Hepatocyte (in vitro differentiated cells): ENCODE data around the gene CSF2RB. TPM values are rescaled to one million over a fixed set of nuclear protein-coding genes. Genes with fewer than 3 reads are reported as not detected.
"Not testable (repeated sequence)": the region's sequence is repeated elsewhere in the genome, so short reads cannot be mapped to it uniquely, and the experiment has no call there.

Experiments
- DNase-seq: peaks from one replicate; pipeline ENCODE4 v3.0.0-alpha.2; 2016; ENCODE audit warnings: low spot score
- H2AFZ ChIP-seq: fragments of 200-600 bp; sonication (generic); 2 replicates; pipeline ENCODE4 v1.6.0; 2016; ENCODE audit warnings: antibody characterized with exemption, mild to moderate bottlenecking
- H3K27ac ChIP-seq: fragments of 200-600 bp; sonication (generic); 2 replicates; pipeline ENCODE4 v1.5.1; 2016; ENCODE audit warnings: mild to moderate bottlenecking
- H3K27me3 ChIP-seq: fragments of 200-600 bp; sonication (generic); 2 replicates; pipeline ENCODE4 v1.6.1; 2016
- H3K36me3 ChIP-seq: fragments of 200-600 bp; sonication (generic); replicated peaks from 2 replicates; pipeline ENCODE4 v1.5.1; 2016; ENCODE audit warnings: low read depth; ENCODE audit not compliant: insufficient read depth
- H3K4me1 ChIP-seq: fragments of 200-600 bp; sonication (generic); 2 replicates; pipeline ENCODE4 v1.5.1; 2016; ENCODE audit warnings: mild to moderate bottlenecking, moderate library complexity; ENCODE audit not compliant: insufficient read depth
- H3K4me2 ChIP-seq: fragments of 200-600 bp; sonication (generic); 2 replicates; pipeline ENCODE4 v1.6.0; 2016
- H3K4me3 ChIP-seq: fragments of 200-600 bp; sonication (generic); 2 replicates; pipeline ENCODE4 v1.5.1; 2016; ENCODE audit warnings: mild to moderate bottlenecking
- H3K79me2 ChIP-seq: fragments of 200-600 bp; sonication (generic); 2 replicates; pipeline ENCODE4 v1.6.0; 2017; ENCODE audit warnings: mild to moderate bottlenecking
- H3K9me2 ChIP-seq: fragments of 200-600 bp; sonication (generic); replicated peaks from 2 replicates; pipeline ENCODE4 v1.6.0; 2017; ENCODE audit warnings: mild to moderate bottlenecking; ENCODE audit not compliant: insufficient read depth
- H3K9me3 ChIP-seq: fragments of 200-600 bp; sonication (generic); 2 replicates; pipeline ENCODE4 v1.5.1; 2016; ENCODE audit warnings: low read depth, mild to moderate bottlenecking
- H4K20me1 ChIP-seq: fragments of 200-600 bp; sonication (generic); 2 replicates; pipeline ENCODE4 v1.6.0; 2016; ENCODE audit warnings: mild to moderate bottlenecking; ENCODE audit not compliant: insufficient read depth, poor library complexity, severe bottlenecking
- EZH2 ChIP-seq: fragments of 200-600 bp; sonication (generic); IDR thresholded peaks from 2 replicates; pipeline ENCODE4 v1.6.1; 2016; ENCODE audit warnings: antibody characterized with exemption, mild to moderate bottlenecking, borderline replicate concordance
- EZH2phosphoT487 ChIP-seq: fragments of 200-600 bp; sonication (generic); IDR thresholded peaks from one replicate; pipeline ENCODE4 v1.6.1; 2018; ENCODE audit warnings: antibody characterized with exemption, mild to moderate bottlenecking, low read depth, moderate library complexity; ENCODE audit not compliant: unreplicated experiment, severe bottlenecking
- WGBS: methylation state at CpG from one replicate; pipeline ENCODE4 v1.1.6; 2016; ENCODE audit warnings: low lambda C conversion rate; ENCODE audit errors: missing lambda C conversion rate; 5-methylcytosine and 5-hydroxymethylcytosine counted together
- polyA plus RNA-seq: library from polyadenylated mRNA; unstranded; fragments of >200 nt; fragmentation: Nextera tagmentation; extraction: Ambion mirVana; gene quantifications from 2 replicates; pipeline ENCODE4 v1.2.1, GENCODE V29; 2016
- total RNA-seq: library from RNA; depleted of rRNA; stranded (reverse); fragments of >200 nt; gene quantifications from 2 replicates; pipeline ENCODE4 v1.2.3, GENCODE V29; 2014
- TF ChIP-seq, protein P1 (sequence below): fragments of 200-600 bp; sonication (generic); IDR thresholded peaks from 2 replicates; pipeline ENCODE4 v1.5.1; 2016; ENCODE audit warnings: antibody characterized with exemption, mild to moderate bottlenecking; ENCODE audit not compliant: poor library complexity

The CSF2RB gene
- total and polyA plus RNA-seq, 2 experiments from 2014 or later, result 0.83 TPM; not detected in 1

DNA sequence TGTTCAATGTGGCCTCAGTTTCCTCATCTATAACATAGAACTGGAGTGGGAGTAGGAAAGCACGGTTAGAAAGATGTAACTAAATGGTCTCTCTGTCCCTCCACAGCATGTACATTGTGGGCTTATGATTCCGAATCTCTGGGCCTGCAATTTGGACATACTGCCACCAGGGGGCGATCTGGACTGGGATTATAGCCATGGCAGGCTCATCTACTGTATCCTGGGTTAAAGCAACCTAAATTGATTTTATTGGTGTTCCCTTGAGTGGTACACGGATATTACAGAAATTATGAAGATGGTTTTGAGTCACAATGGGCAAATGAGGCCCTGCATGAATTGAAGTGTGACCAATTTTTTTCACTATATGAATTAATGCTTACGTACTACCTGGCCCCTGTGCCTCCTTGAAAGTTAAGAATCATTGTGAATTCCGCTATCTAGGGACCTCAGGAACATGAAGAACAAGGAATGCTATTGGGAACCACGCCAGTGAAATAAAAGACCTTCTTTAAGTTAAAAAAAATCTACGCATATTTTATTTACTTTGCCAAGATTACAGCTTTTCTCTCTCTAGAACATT lies 72.9 kb downstream of the CSF2RB start:
- H3K4me1 ChIP-seq, result no peaks in the 10 kb centered on the region
- no peaks in the 10 kb centered on the region for H3K79me2 ChIP-seq
- no peaks in the 10 kb centered on the region for H3K27me3 ChIP-seq
- H3K4me3 ChIP-seq, result no peak overlapping the region
- DNase-seq, result no peak
- H3K36me3 ChIP-seq, result no peaks in the 10 kb centered on the region
- no peak overlapping the region for H3K4me2 ChIP-seq
- no peak overlapping the region for H3K27ac ChIP-seq
- no peak for TF ChIP-seq EZH2
- TF ChIP-seq, protein P1, sequence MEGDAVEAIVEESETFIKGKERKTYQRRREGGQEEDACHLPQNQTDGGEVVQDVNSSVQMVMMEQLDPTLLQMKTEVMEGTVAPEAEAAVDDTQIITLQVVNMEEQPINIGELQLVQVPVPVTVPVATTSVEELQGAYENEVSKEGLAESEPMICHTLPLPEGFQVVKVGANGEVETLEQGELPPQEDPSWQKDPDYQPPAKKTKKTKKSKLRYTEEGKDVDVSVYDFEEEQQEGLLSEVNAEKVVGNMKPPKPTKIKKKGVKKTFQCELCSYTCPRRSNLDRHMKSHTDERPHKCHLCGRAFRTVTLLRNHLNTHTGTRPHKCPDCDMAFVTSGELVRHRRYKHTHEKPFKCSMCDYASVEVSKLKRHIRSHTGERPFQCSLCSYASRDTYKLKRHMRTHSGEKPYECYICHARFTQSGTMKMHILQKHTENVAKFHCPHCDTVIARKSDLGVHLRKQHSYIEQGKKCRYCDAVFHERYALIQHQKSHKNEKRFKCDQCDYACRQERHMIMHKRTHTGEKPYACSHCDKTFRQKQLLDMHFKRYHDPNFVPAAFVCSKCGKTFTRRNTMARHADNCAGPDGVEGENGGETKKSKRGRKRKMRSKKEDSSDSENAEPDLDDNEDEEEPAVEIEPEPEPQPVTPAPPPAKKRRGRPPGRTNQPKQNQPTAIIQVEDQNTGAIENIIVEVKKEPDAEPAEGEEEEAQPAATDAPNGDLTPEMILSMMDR, result peak; percentile 50
- no peak for TF ChIP-seq EZH2phosphoT487
- H4K20me1 ChIP-seq, result no peaks in the 10 kb centered on the region
- no peak overlapping the region for H2AFZ ChIP-seq
- H3K9me3 ChIP-seq, result no peaks in the 10 kb centered on the region
- WGBS, result 59% methylated on average over 8 of the region's 8 CpGs
- no peaks in the 10 kb centered on the region for H3K9me2 ChIP-seq

DNA sequence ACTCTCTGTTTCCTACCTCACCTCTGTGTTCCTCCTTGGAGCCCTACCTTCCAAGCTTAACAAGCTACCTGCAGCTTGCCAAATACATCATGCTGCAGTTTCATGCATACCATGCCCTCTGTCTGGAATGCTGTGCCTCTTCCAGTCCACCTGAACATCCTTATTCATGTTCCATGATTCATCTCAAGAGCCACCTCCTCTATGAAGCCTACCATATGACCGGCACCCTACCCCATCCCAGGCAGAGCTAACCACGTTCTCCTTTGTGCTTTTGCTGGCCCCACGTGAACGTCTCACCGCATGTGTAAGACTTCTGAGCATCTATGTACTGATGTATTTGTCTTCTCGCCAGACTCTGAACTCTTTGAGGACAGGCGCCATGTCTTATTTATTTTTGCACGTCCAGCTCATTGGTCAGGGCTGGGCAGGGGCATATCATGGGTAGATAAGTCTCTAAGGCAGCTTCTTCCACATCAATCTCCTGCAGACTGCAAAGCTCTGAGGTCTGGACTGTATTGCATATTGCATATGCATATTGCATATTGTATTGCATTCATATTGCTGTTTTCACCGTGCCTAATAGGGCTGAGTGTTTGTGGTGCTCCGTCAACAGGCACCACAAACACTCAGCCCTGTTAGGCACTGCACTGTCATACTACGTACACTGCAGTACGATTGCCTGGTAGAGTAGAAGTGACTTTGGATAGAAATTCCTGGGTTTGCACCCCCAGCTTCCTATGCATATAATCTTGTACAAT lies 74.8 kb downstream of the CSF2RB start:
- Histone ChIP-seq H3K9me2 (no peaks in the 10 kb centered on the region), H2AFZ (no peak overlapping the region), H3K9me3 (no peaks in the 10 kb centered on the region), H3K4me2 (no peak overlapping the region), H3K79me2 (no peaks in the 10 kb centered on the region), H3K36me3 (no peaks in the 10 kb centered on the region), H4K20me1 (no peaks in the 10 kb centered on the region), H3K27ac (no peak overlapping the region), H3K4me3 (no peak overlapping the region), H3K4me1 (no peaks in the 10 kb centered on the region), H3K27me3 (no peaks in the 10 kb centered on the region)
- DNase-seq, result no peak
- TF ChIP-seq EZH2phosphoT487, result no peak
- TF ChIP-seq, protein P1, result no peak
- TF ChIP-seq EZH2, result no peak
- 86% methylated on average over 12 of the region's 12 CpGs for WGBS

DNA sequence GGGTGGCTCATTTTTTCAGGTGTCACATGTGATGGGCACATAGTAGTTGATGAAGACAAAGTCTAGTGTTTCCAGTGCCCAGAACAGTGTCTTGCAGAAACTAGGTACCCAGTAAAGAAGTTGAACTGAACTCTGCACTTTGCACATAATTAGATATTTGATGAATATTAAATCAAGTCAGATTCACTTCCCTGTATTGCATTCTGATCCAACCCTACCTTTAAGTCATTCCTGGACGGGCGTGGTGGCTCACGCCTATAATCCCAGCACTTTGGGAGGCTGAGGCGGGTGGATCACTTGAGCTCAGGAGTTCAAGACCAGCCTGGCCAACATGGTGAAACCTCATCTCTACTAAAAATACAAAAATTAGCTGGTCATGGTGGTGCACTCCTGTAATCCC lies 75.6 kb downstream of the CSF2RB start:
- not testable (repeated sequence) for H3K4me2 ChIP-seq, H3K9me3 ChIP-seq, H3K27me3 ChIP-seq, H3K4me1 ChIP-seq, H4K20me1 ChIP-seq, H3K4me3 ChIP-seq, H3K36me3 ChIP-seq, H3K9me2 ChIP-seq, DNase-seq, H2AFZ ChIP-seq, H3K27ac ChIP-seq, H3K79me2 ChIP-seq
- 93% methylated on average over 4 of the region's 4 CpGs for WGBS

Other genes starting within 250 kb of the CSF2RB start
- not detected in 2 replicates for gene CACNG2, start 209.9 kb upstream of the CSF2RB start, total RNA-seq
- gene CACNG2, start 209.9 kb upstream of the CSF2RB start, polyA plus RNA-seq, result not detected in 2 replicates
- gene IFT27, start 137.5 kb upstream of the CSF2RB start, total RNA-seq, result 13.7 and 15.3 TPM in 2 replicates
- 25.3 and 36.4 TPM in 2 replicates for gene IFT27, start 137.5 kb upstream of the CSF2RB start, polyA plus RNA-seq
- not detected in 2 replicates for gene PVALB, start 96.6 kb upstream of the CSF2RB start, total RNA-seq
- 0.30 TPM in 1 of 2 replicates, not detected in the other for gene PVALB, start 96.6 kb upstream of the CSF2RB start, polyA plus RNA-seq
- 0.37 and 1.5 TPM in 2 replicates for gene NCF4, start 52.6 kb upstream of the CSF2RB start, total RNA-seq
- gene NCF4, start 52.6 kb upstream of the CSF2RB start, polyA plus RNA-seq, result 0.41 and 0.54 TPM in 2 replicates
- gene TST, start 105.8 kb downstream of the CSF2RB start, total RNA-seq, result 111 and 114 TPM in 2 replicates
- 47.0 and 50.2 TPM in 2 replicates for gene TST, start 105.8 kb downstream of the CSF2RB start, polyA plus RNA-seq
- gene MPST, start 106.1 kb downstream of the CSF2RB start, total RNA-seq, result 136 and 156 TPM in 2 replicates
- gene MPST, start 106.1 kb downstream of the CSF2RB start, polyA plus RNA-seq, result 179 and 193 TPM in 2 replicates
- gene KCTD17, start 138.1 kb downstream of the CSF2RB start, total RNA-seq, result 15.2 and 22.6 TPM in 2 replicates
- 25.4 and 33.4 TPM in 2 replicates for gene KCTD17, start 138.1 kb downstream of the CSF2RB start, polyA plus RNA-seq
- 43.3 and 49.8 TPM in 2 replicates for gene TMPRSS6, start 196.1 kb downstream of the CSF2RB start, total RNA-seq
- gene TMPRSS6, start 196.1 kb downstream of the CSF2RB start, polyA plus RNA-seq, result 21.3 and 34.4 TPM in 2 replicates
- 0.57 and 1.1 TPM in 2 replicates for gene IL2RB, start 236.3 kb downstream of the CSF2RB start, total RNA-seq
- 0.92 and 1.5 TPM in 2 replicates for gene IL2RB, start 236.3 kb downstream of the CSF2RB start, polyA plus RNA-seq